NT2/D1 (cell line): ENCODE results near the gene PIP5K1C.

Experiments used
- DNase-seq: peaks from one replicate; pipeline ENCODE4 v3.0.0-alpha.2; 2011; ENCODE audit warnings: low read depth, low spot score
- H3K27me3 ChIP-seq: 2 replicates; pipeline ENCODE4 v1.6.0; 2011; ENCODE audit warnings: mild to moderate bottlenecking; ENCODE audit not compliant: insufficient read length, insufficient read depth
- H3K36me3 ChIP-seq: 2 replicates; pipeline ENCODE4 v1.6.1; 2011; ENCODE audit warnings: mild to moderate bottlenecking, low read length, mixed read lengths; ENCODE audit not compliant: insufficient read depth, insufficient read length
- H3K4me1 ChIP-seq: 2 replicates; pipeline ENCODE4 v1.5.1; 2011; ENCODE audit not compliant: insufficient read depth, insufficient read length
- H3K4me3 ChIP-seq: 2 replicates; pipeline ENCODE4 v1.5.1; 2011; ENCODE audit warnings: low read depth; ENCODE audit not compliant: insufficient read length
- H3K9ac ChIP-seq: 2 replicates; pipeline ENCODE4 v1.6.0; 2011; ENCODE audit warnings: low read depth; ENCODE audit not compliant: insufficient read length
- H3K9me3 ChIP-seq: 2 replicates; pipeline ENCODE4 v1.5.1; 2011; ENCODE audit warnings: mild to moderate bottlenecking, low read length; ENCODE audit not compliant: insufficient read depth
- SUZ12 ChIP-seq: IDR thresholded peaks from 2 replicates; pipeline ENCODE4 v1.6.1; 2011; ENCODE audit not compliant: insufficient read length, insufficient read depth; ENCODE audit errors: extremely low read depth
- YY1 ChIP-seq: IDR thresholded peaks from 2 replicates; pipeline ENCODE4 v1.6.1; 2011; ENCODE audit not compliant: insufficient read length, insufficient read depth
- ZNF274 ChIP-seq: IDR thresholded peaks from 2 replicates; pipeline ENCODE4 v1.6.1; 2011; ENCODE audit warnings: mild to moderate bottlenecking, low read depth, low read length

Gene PIP5K1C

GRCh38 chr19:3721131-3721886, 21.0 kb upstream of the PIP5K1C start:
- no peak overlapping the region for H3K9ac ChIP-seq
- H3K4me1 ChIP-seq: peaks cover 15% of the 10 kb centered on the region

DNA sequence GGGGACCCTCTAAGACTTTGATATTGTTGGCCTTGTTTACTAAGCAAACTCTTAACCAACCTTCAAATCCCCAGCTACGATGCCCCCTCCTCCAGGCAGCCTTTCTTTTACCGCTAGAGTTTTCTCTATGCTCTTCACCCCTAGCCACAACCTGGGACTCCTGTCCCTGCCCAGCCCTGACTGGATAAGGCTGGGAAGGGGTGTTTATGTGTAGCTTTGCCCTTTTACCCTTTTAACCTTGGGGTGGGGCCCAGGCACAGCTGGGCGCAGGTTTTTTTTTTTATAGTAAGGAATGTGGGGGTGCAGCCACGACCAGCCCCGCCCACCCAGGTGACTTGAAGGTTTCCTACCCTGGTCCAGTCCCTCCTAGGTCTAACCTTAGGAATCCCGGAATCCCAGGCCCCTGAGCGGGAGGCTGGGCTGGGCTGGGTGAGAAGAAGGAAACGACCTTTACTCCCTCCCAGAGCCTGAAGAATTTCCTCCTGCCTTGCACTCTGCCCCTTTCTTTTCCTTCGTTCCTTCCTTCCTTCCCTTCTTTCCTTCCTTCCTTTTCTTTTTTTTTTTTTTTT, 20.2 kb upstream of the PIP5K1C start:
- Histone ChIP-seq H3K27me3 (no peaks in the 10 kb centered on the region), H3K9me3 (no peaks in the 10 kb centered on the region), H3K4me3 (no peak overlapping the region), H3K4me1 (peaks cover 11% of the 10 kb centered on the region), H3K9ac (no peak overlapping the region), H3K36me3 (no peaks in the 10 kb centered on the region)
- TF ChIP-seq SUZ12 (no peak), YY1 (no peak), ZNF274 (no peak)
- DNase-seq: no peak

More at GRCh38 chr19:3721131-3721886, 21.0 kb upstream of the PIP5K1C start:
- peak; percentile 97 for DNase-seq
- H3K9me3 ChIP-seq: no peaks in the 10 kb centered on the region
- no peak for TF ChIP-seq ZNF274
- TF ChIP-seq YY1: no peak
- no peak for TF ChIP-seq SUZ12
- no peaks in the 10 kb centered on the region for H3K36me3 ChIP-seq
- H3K4me3 ChIP-seq: peak overlapping the region; percentile 60
- no peaks in the 10 kb centered on the region for H3K27me3 ChIP-seq

DNA sequence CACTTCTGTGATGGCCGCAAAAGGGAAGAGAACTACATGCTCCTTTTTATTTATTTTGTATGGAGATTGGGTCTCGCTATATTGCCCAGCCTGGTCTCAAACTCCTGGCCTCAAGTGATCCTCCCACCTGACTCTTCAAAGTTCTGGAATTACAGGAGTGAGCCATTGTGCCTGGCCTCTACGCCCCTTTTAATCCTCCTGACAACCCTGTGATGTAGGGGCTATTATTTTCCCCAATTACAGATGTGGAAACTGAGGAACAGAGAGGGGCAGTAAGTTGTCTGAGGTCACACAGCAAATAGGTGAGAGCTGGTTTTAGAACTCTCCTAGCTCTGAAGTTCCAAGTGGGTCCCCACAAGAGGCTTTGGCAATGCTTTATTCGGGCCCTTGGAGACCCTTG, 19.6 kb upstream of the PIP5K1C start:
- Histone ChIP-seq H3K4me1 (peaks cover 11% of the 10 kb centered on the region), H3K9me3 (no peaks in the 10 kb centered on the region), H3K36me3 (no peaks in the 10 kb centered on the region), H3K9ac (no peak overlapping the region), H3K4me3 (no peak overlapping the region), H3K27me3 (no peaks in the 10 kb centered on the region)
- no peak for TF ChIP-seq YY1
- no peak for TF ChIP-seq SUZ12
- TF ChIP-seq ZNF274: no peak
- no peak for DNase-seq

DNA sequence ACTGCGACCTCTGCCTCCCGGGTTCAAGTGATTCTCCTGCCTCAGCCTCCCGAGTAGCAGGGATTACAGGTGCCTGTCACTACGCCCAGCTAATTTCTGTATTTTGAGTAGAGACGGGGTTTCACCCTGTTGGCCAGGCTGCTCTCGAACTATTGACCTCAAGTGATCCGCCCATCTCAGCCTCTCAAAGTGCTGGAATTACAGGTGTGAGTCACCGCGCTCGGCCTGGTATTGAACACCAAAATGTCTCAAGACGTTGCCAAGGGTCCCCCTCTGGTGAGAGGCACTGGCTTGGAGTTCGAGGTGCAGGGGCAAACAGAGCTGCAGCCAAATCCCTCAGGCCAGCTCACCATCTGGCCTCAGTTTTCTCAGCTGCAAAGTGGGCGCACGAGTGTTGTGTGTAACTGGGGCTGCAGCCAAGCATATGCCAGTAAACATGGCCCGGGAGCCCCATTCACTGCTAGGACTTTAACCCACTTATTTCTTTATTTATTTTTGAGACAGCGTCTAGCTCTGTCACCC, 15.9 kb upstream of the PIP5K1C start:
- no peak for DNase-seq
- no peak overlapping the region for H3K4me3 ChIP-seq
- no peak for TF ChIP-seq ZNF274
- TF ChIP-seq SUZ12: no peak
- no peak for TF ChIP-seq YY1
- H3K27me3 ChIP-seq: no peaks in the 10 kb centered on the region
- H3K4me1 ChIP-seq: peaks cover 3% of the 10 kb centered on the region
- no peaks in the 10 kb centered on the region for H3K9me3 ChIP-seq
- no peak overlapping the region for H3K9ac ChIP-seq
- H3K36me3 ChIP-seq: no peaks in the 10 kb centered on the region

DNA sequence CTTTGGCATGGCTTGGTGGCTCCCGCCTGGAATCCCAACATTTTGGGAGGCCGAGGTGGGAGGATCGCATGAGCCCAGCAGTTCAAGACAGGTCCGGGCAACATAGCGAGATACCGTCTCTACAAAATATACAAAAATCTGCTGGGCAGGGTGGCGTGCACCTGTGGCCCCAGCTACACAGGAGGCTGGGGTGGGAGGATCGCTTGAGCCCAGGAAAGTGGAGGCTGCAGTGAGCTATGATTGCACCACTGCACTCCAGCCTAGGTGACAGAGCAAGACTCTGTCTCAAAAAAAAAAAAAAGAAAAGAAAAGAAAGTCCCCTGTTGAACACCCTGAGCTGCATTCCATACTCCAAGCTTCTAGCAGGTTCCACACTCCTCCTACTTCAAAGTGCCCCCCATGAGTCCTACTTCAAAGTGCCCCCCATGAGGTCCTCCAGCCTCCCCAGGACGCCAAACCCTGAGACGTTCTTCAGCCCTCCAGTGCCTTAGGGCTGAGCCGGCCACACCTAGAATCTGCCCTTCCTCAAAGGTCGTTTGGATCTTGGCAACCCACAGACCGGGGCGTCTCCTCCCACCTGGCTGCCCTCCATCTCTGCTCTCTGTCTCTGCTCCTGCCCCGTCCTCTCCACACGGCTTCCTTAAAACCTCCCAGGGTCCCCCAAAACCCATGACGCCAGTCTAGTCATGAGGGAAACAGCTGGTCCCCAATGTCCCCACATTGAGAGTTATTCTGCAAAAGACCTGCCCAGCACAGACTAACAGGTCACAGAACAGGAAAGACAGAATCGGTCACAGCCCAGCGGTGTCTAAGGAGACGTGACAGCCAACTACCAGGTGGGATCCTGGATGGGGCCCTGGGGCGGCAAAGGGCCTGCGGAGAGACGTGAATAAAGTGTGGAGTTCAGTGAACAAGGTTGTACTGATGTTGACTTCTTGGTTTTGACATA, 12.7 kb upstream of the PIP5K1C start:
- Histone ChIP-seq H3K4me1 (peaks cover 15% of the 10 kb centered on the region), H3K4me3 (no peak overlapping the region), H3K9me3 (no peaks in the 10 kb centered on the region), H3K36me3 (no peaks in the 10 kb centered on the region), H3K9ac (no peak overlapping the region), H3K27me3 (peaks cover 14% of the 10 kb centered on the region)
- TF ChIP-seq SUZ12 (no peak), ZNF274 (no peak), YY1 (no peak)
- no peak for DNase-seq

DNA sequence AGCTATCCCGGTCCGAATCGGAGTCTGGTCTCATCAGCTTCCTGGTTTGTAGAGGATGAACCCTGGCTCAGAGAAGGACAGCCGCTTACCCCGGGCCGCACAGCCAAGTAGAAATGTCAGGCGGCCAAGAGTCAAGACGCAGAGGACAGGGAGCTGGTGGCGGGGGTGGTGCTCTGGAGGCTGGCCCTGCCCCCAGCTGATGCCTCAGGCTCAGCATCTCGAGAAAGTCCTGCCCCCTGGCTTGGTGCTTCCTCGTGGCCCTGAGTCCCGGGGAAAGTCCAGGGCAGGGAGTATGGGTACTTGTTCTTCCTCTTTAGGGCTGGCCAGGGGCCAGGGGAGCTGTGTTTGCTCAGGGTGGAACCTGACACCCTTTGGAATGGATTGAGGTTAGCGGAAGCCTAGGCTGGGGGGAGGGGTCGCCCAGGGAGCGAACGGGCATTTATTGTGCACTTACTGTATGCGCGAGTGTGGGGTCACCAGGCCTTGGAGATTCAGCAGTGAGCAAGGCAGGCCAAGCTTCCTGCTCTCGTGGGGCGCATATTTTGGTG, 10.1 kb upstream of the PIP5K1C start:
- no peak overlapping the region for H3K4me3 ChIP-seq
- H3K27me3 ChIP-seq: peaks cover 17% of the 10 kb centered on the region
- no peak for TF ChIP-seq ZNF274
- no peak for TF ChIP-seq SUZ12
- no peak for TF ChIP-seq YY1
- peak overlapping the region; percentile 46 for H3K9ac ChIP-seq
- H3K36me3 ChIP-seq: no peaks in the 10 kb centered on the region
- H3K9me3 ChIP-seq: no peaks in the 10 kb centered on the region
- no peak for DNase-seq
- H3K4me1 ChIP-seq: peaks cover 18% of the 10 kb centered on the region
